ENCODE results near the gene GRB7.
A peak's percentile ranks its signal among the peaks of the same experiment; 100 is the strongest.
"Not testable (repeated sequence)": the region's sequence is repeated elsewhere in the genome, so short reads cannot be mapped to it uniquely, and the experiment has no call there.

The GRB7 gene

DNA sequence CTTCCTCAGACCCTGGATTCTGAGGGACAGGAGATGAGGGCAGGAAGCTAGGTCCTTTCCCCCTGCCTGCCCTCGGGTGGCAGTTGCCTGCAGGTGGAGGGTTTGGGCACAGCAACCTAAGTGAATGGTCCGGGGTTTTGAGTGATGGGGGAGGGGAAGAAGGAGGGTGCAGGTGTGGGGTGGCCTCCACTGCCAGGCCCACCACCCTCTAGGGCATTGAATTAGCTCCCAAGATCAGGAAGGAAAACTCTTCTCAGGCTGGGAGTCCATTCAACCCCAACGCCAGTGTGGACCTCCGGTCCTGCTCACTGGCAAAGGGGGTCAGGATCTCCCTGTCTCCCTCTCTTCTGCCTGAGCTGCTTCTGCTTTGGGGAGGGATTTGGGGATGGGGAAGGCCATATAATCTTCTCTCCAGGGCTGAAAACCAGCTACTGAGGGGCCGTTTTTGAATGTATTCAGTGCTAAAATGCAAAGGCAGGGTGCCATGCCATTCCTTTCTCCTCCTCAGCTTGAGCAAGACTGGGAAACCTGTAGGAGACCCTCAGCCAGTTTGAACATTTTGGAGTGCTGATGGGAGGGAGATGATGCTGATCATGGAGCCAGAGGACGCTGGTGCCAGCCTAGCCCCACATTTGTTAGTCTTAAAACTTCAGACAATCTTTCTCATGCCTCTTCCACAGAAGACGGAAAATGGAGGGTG lies 18.8 kb downstream of the GRB7 start:
- DNase-seq (ENCODE audit: insufficient read length, low spot score), result no peak
- no peak for FAIRE-seq
- TF ChIP-seq POLR2AphosphoS5 (IDR thresholded peaks at IDR 0.05; ENCODE audit: low read depth, low read length) (no peak), SPI1 (IDR thresholded peaks at IDR 0.05; ENCODE audit: low read depth, low read length) (no peak), TAF1 (IDR thresholded peaks at IDR 0.05; ENCODE audit: low read depth, low read length) (no peak), POU2F2 (IDR thresholded peaks at IDR 0.05; ENCODE audit: low read depth, low read length) (no peak), PAX5 (IDR thresholded peaks at IDR 0.05; ENCODE audit: insufficient read depth, low read length, severe bottlenecking) (no peak), POLR2A (IDR thresholded peaks at IDR 0.05; ENCODE audit: low read depth, low read length) (no peak)

DNA sequence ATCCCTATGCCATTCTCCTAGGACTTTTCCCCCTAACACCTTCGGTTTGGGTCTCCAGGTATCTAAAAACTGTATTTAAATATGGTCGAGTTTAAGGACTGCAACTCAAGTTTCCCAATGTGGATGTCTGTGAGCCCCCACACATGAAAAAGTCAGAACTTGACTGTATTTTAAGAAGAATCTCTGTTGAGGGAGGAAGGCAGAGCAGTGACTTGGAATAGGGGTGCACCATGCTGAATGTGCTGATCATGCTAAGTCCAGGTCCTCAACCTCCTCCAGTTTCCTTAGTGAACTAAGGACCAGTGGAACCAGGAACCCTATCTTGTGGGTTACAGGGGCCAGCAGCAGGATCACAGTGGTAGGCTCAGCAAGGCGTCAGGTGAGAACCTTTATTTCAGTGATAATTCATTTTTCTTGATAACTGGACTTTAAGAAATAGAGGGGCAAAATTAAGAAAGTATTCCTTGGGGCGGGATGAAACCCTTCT lies 19.5 kb downstream of the GRB7 start:
- no peak for DNase-seq (ENCODE audit: insufficient read length, low spot score)
- no peak for FAIRE-seq
- TF ChIP-seq SPI1 (IDR thresholded peaks at IDR 0.05; ENCODE audit: low read depth, low read length) (no peak), POLR2AphosphoS5 (IDR thresholded peaks at IDR 0.05; ENCODE audit: low read depth, low read length) (no peak), POU2F2 (IDR thresholded peaks at IDR 0.05; ENCODE audit: low read depth, low read length) (no peak), TAF1 (IDR thresholded peaks at IDR 0.05; ENCODE audit: low read depth, low read length) (no peak), PAX5 (IDR thresholded peaks at IDR 0.05; ENCODE audit: insufficient read depth, low read length, severe bottlenecking) (no peak), POLR2A (IDR thresholded peaks at IDR 0.05; ENCODE audit: low read depth, low read length) (no peak)

DNA sequence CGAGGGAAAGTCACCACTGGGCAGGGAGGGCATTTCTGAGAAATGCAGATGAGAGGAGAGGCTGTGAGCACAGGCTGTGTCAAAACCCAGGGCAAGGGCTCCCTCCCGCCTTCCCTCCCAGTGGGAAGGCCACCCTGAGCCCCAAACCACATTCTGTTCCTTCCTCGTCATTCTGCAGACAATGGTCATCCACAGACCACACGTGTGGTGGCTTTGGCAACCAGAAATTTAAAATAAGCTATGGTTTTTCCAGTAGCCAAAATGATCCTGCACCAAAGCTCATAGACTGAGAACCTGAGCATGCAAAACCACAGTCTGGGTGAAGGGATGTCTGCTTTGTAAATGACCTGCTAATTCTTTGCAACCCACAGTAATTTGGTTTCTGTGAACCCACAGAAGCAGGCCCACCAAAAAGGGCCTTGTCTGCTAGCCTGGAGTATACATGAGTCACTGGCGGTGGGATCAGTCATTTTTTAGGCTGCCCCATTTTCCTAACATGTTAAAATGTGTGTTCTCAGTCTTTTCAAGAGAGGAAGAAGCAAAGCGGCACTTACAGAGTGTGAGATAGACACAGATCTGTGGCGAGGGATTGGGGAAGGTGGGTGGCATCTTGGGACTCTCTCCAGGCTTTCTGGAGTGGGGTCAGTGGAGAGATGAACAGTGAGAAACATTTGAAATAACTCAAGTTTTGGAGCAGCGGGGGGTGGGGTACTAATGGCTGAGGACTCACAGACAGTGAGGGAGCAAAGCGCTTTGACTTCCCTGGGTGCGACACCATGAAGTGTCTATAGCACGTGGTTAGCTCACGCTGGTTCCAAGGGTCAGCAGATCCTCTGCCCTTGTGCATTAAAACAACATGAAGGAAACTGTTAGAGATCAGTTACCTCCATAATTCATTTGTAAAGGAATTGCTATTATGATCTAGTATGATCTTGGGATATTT lies 20.5 kb downstream of the GRB7 start:
- DNase-seq (ENCODE audit: insufficient read length, low spot score), result no peak
- TF ChIP-seq SPI1 (IDR thresholded peaks at IDR 0.05; ENCODE audit: low read depth, low read length) (no peak), POLR2AphosphoS5 (IDR thresholded peaks at IDR 0.05; ENCODE audit: low read depth, low read length) (peak; percentile 51; the same call in 1 of the 2 replicates), POLR2A (IDR thresholded peaks at IDR 0.05; ENCODE audit: low read depth, low read length) (peak; percentile 55; the same call in 1 of the 2 replicates), TAF1 (IDR thresholded peaks at IDR 0.05; ENCODE audit: low read depth, low read length) (0 out of 2 replicates have a peak, but pooled peaks have one; percentile 19), POU2F2 (IDR thresholded peaks at IDR 0.05; ENCODE audit: low read depth, low read length) (peak; percentile 58), PAX5 (IDR thresholded peaks at IDR 0.05; ENCODE audit: insufficient read depth, low read length, severe bottlenecking) (no peak)
- FAIRE-seq, result peak; percentile 95

DNA sequence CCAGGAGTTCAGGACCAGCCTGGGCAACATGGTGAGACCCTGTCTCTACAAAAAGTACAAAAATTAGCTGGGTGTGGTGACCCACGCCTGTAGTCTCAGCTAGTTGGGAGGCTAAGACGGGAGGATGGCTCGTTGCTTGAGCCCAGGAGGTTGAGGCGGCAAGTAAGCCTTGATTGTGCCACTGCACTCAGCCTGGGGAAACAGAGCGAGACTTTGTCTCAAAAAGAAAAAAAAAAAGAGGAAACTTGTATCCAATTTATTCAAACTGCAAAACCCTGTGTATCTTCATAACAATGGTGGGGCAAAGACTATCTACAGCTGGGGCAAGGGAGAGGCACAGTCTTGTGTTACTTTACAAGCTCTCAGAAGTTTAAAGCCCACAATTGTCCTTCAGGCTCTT lies 21.5 kb downstream of the GRB7 start:
- peak; percentile 78 for FAIRE-seq
- TF ChIP-seq POLR2AphosphoS5 (IDR thresholded peaks at IDR 0.05; ENCODE audit: low read depth, low read length), result peak; percentile 60; the same call in 1 of the 2 replicates
- no peak for TF ChIP-seq SPI1 (IDR thresholded peaks at IDR 0.05; ENCODE audit: low read depth, low read length)
- DNase-seq (ENCODE audit: insufficient read length, low spot score), result no peak

DNA sequence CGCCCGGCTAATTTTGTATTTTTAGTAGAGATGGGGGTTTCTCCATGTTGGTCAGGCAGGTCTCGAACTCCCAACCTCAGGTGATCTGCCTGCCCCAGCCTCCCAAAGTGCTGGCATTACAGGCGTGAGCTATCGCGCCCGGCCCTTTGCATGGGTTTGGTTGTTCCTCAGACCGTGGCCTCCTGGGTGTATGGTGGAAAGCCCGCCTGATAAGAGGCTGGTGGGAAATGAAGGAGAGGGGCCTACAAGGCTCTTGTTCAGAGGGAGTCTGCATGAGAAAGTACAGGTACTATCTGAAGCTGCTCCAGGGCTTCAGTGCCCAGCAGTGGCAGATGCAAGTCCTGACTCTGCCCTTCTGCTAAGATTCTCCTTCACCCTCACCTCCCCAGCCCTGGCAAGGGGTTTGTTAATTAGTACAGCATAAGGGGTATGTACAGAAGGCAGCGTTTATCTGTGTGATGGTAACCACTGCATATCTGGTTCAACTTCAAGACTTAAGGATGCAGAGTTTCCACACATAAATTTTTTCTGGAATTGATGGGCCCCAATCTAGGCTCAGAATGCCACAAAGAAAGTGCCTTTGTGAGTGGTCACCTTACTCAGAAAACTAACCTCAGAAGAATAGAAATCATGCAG lies 24.2 kb downstream of the GRB7 start:
- TF ChIP-seq TAF1 (IDR thresholded peaks at IDR 0.05; ENCODE audit: low read depth, low read length), result no peak
- no peak for TF ChIP-seq SPI1 (IDR thresholded peaks at IDR 0.05; ENCODE audit: low read depth, low read length)
- TF ChIP-seq POU2F2 (IDR thresholded peaks at IDR 0.05; ENCODE audit: low read depth, low read length), result no peak
- no peak for TF ChIP-seq PAX5 (IDR thresholded peaks at IDR 0.05; ENCODE audit: insufficient read depth, low read length, severe bottlenecking)
- TF ChIP-seq POLR2AphosphoS5 (IDR thresholded peaks at IDR 0.05; ENCODE audit: low read depth, low read length), result no peak
- no peak for TF ChIP-seq POLR2A (IDR thresholded peaks at IDR 0.05; ENCODE audit: low read depth, low read length)
- FAIRE-seq (no peak), DNase-seq (ENCODE audit: insufficient read length, low spot score) (no peak)

DNA sequence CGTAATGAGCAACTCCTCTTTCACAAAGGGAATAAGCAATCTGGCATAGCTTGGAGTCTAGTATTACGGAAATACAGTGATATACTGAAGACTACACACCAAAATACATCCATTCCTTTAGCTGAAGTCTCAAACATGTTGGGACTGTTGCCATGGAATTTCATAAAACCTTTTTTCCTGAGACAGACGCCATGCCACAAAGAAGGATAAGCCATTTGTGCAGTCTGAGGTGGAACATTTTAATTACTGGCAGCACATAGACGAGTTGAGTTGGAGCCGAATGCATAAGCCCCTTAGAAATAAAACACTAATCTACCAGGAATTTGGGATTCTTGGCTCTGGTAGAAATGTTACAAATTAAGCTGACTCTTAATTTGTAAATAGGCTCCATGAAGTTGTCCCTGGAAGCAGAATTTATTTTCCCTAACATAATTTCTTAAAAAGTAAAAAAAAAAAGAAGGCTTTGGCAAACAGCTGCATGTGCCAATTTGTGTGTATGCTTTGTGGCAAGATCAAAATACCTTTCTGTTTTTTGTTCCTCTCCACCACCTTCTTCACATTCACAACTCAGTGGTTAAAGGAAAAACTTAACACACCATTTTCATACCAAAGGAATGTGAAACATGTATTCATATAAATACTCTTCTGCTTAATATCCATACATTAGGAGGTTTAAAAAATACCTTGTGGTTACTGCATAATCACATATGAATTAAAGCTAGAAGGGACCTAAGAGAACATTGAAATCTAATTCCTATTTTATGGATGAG lies 25.5 kb downstream of the GRB7 start:
- no peak for TF ChIP-seq POLR2A (IDR thresholded peaks at IDR 0.05; ENCODE audit: low read depth, low read length)
- TF ChIP-seq POLR2AphosphoS5 (IDR thresholded peaks at IDR 0.05; ENCODE audit: low read depth, low read length), result no peak
- TF ChIP-seq TAF1 (IDR thresholded peaks at IDR 0.05; ENCODE audit: low read depth, low read length), result no peak
- TF ChIP-seq PAX5 (IDR thresholded peaks at IDR 0.05; ENCODE audit: insufficient read depth, low read length, severe bottlenecking), result no peak
- TF ChIP-seq SPI1 (IDR thresholded peaks at IDR 0.05; ENCODE audit: low read depth, low read length), result no peak
- TF ChIP-seq POU2F2 (IDR thresholded peaks at IDR 0.05; ENCODE audit: low read depth, low read length), result no peak

DNA sequence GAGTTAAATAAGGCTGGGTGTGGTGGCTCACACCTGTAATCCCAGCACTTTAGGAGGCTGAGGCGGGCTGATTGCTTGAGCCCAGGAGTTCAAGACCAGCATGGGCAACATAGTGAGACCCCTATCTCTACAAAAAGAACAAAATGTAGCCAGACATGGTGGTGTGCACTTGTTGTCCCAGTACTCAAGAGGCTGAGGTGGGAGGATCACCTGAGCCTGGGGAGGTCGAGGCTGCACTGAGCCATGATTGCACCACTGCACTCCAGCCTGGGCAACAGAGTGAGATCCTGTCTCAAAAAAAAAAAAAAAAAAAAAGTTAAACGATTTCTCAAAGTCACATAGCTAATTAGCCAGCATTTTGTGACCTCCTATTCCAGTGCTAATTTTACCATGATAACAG lies 26.4 kb downstream of the GRB7 start:
- DNase-seq (ENCODE audit: insufficient read length, low spot score); FAIRE-seq: not testable (repeated sequence)

More for the DNA sequence above, 25.5 kb downstream of the GRB7 start:
- FAIRE-seq, result no peak
- DNase-seq (ENCODE audit: insufficient read length, low spot score), result no peak

DNA sequence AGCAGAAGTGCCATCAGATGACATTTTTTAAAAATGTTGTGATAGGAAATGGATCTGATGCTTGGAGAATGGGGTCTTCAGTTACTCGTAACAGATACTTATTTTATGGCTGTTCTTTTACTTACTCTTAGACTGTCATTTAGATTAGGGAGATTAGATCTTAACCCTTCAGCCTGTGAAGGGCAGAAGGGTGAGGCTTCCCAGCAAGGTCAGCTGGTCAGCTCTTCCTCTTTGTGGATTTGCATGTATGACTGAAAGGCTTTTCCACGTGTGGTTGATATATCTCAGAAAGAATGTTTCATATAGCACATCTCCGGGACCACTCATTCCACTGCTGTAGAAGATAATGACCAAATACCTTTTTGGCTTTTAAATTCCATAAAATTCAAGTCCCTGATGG lies 27.4 kb downstream of the GRB7 start:
- FAIRE-seq (no peak), DNase-seq (ENCODE audit: insufficient read length, low spot score) (no peak)
- no peak for TF ChIP-seq POLR2A (IDR thresholded peaks at IDR 0.05; ENCODE audit: low read depth, low read length)
- TF ChIP-seq POU2F2 (IDR thresholded peaks at IDR 0.05; ENCODE audit: low read depth, low read length), result no peak
- no peak for TF ChIP-seq POLR2AphosphoS5 (IDR thresholded peaks at IDR 0.05; ENCODE audit: low read depth, low read length)
- no peak for TF ChIP-seq PAX5 (IDR thresholded peaks at IDR 0.05; ENCODE audit: insufficient read depth, low read length, severe bottlenecking)
- TF ChIP-seq SPI1 (IDR thresholded peaks at IDR 0.05; ENCODE audit: low read depth, low read length), result peak; percentile 28; the same call in 1 of the 2 replicates
- TF ChIP-seq TAF1 (IDR thresholded peaks at IDR 0.05; ENCODE audit: low read depth, low read length), result no peak

Measured in GM12891 (cell line).